ENCODE data around the gene KREMEN1.
"Not testable (repeated sequence)": the region's sequence is repeated elsewhere in the genome, so short reads cannot be mapped to it uniquely, and the experiment has no call there.

KREMEN1 gene

GRCh38 chr22:29074276-29074772, 1.5 kb downstream of the KREMEN1 start:
- Histone ChIP-seq H3K4me3 (ENCODE audit: low read length) (peak overlapping the region; percentile 71), H3K27me3 (ENCODE audit: insufficient read depth, low read length) (no peaks in the 10 kb centered on the region), H3K36me3 (ENCODE audit: insufficient read depth, low read length) (peaks cover 3% of the 10 kb centered on the region), H3K4me1 (ENCODE audit: insufficient read depth, low read length) (peaks cover 16% of the 10 kb centered on the region), H3K9me3 (ENCODE audit: low read length) (no peaks in the 10 kb centered on the region), H2AFZ (ENCODE audit: low read depth, low read length) (no peak overlapping the region)

GRCh38 chr22:29078036-29078868, 5.4 kb downstream of the KREMEN1 start:
- H3K9me3 ChIP-seq (ENCODE audit: low read length) = no peaks in the 10 kb centered on the region
- H3K4me3 ChIP-seq (ENCODE audit: low read length) = no peak overlapping the region
- no peaks in the 10 kb centered on the region for H3K27me3 ChIP-seq (ENCODE audit: insufficient read depth, low read length)
- peaks cover 3% of the 10 kb centered on the region for H3K36me3 ChIP-seq (ENCODE audit: insufficient read depth, low read length)
- no peak overlapping the region for H2AFZ ChIP-seq (ENCODE audit: low read depth, low read length)
- peaks cover 12% of the 10 kb centered on the region for H3K4me1 ChIP-seq (ENCODE audit: insufficient read depth, low read length)

DNA sequence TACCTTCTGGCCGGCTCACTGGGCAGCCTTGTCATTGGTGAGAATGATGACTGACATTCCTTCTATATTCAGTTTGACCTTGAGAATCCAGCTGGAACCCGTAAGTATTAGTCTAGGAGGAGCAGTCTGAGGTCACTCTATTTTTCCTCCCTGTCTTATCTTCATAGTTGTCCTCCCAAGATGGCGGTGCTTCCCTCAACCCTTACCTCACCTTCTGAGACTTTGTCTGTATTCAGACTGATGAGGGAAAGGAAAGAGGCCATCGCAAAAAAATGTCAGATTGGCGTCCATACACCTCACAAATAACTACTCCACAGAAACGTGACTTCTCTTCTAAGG, 6.0 kb downstream of the KREMEN1 start:
- Histone ChIP-seq H3K4me1 (ENCODE audit: insufficient read depth, low read length) (peaks cover 10% of the 10 kb centered on the region), H2AFZ (ENCODE audit: low read depth, low read length) (no peak overlapping the region)

GRCh38 chr22:29079218-29079901, 6.5 kb downstream of the KREMEN1 start:
- H3K9me3 ChIP-seq (ENCODE audit: low read length) = no peaks in the 10 kb centered on the region
- peaks cover 3% of the 10 kb centered on the region for H3K36me3 ChIP-seq (ENCODE audit: insufficient read depth, low read length)
- peaks cover 11% of the 10 kb centered on the region for H3K4me1 ChIP-seq (ENCODE audit: insufficient read depth, low read length)

More for the DNA sequence above, 6.0 kb downstream of the KREMEN1 start:
- Histone ChIP-seq H3K4me3 (ENCODE audit: low read length) (no peak overlapping the region), H3K36me3 (ENCODE audit: insufficient read depth, low read length) (peaks cover 3% of the 10 kb centered on the region), H3K27me3 (ENCODE audit: insufficient read depth, low read length) (no peaks in the 10 kb centered on the region), H3K9me3 (ENCODE audit: low read length) (no peaks in the 10 kb centered on the region)

GRCh38 chr22:29080106-29080975, 7.5 kb downstream of the KREMEN1 start:
- peaks cover 3% of the 10 kb centered on the region for H3K36me3 ChIP-seq (ENCODE audit: insufficient read depth, low read length)
- no peaks in the 10 kb centered on the region for H3K27me3 ChIP-seq (ENCODE audit: insufficient read depth, low read length)
- no peak overlapping the region for H3K4me3 ChIP-seq (ENCODE audit: low read length)
- no peak overlapping the region for H2AFZ ChIP-seq (ENCODE audit: low read depth, low read length)
- H3K9me3 ChIP-seq (ENCODE audit: low read length) = no peaks in the 10 kb centered on the region
- H3K4me1 ChIP-seq (ENCODE audit: insufficient read depth, low read length) = peaks cover 7% of the 10 kb centered on the region

More at GRCh38 chr22:29079218-29079901, 6.5 kb downstream of the KREMEN1 start:
- no peak overlapping the region for H2AFZ ChIP-seq (ENCODE audit: low read depth, low read length)
- no peaks in the 10 kb centered on the region for H3K27me3 ChIP-seq (ENCODE audit: insufficient read depth, low read length)
- no peak overlapping the region for H3K4me3 ChIP-seq (ENCODE audit: low read length)

- Histone ChIP-seq H3K4me1 (ENCODE audit: insufficient read depth, low read length) (peaks cover 7% of the 10 kb centered on the region), H2AFZ (ENCODE audit: low read depth, low read length) (no peak overlapping the region), H3K4me3 (ENCODE audit: low read length) (no peak overlapping the region), H3K36me3 (ENCODE audit: insufficient read depth, low read length) (peaks cover 7% of the 10 kb centered on the region), H3K27me3 (ENCODE audit: insufficient read depth, low read length) (no peaks in the 10 kb centered on the region), H3K9me3 (ENCODE audit: low read length) (no peaks in the 10 kb centered on the region)
These were observed 8.8 kb downstream of the KREMEN1 start for GRCh38 chr22:29081517-29082236.

GRCh38 chr22:29082826-29083545, 10.2 kb downstream of the KREMEN1 start:
- Histone ChIP-seq H2AFZ (ENCODE audit: low read depth, low read length) (no peak overlapping the region), H3K4me1 (ENCODE audit: insufficient read depth, low read length) (peaks cover 7% of the 10 kb centered on the region), H3K4me3 (ENCODE audit: low read length) (no peak overlapping the region), H3K9me3 (ENCODE audit: low read length) (no peaks in the 10 kb centered on the region), H3K27me3 (ENCODE audit: insufficient read depth, low read length) (no peaks in the 10 kb centered on the region), H3K36me3 (ENCODE audit: insufficient read depth, low read length) (peaks cover 7% of the 10 kb centered on the region)

DNA sequence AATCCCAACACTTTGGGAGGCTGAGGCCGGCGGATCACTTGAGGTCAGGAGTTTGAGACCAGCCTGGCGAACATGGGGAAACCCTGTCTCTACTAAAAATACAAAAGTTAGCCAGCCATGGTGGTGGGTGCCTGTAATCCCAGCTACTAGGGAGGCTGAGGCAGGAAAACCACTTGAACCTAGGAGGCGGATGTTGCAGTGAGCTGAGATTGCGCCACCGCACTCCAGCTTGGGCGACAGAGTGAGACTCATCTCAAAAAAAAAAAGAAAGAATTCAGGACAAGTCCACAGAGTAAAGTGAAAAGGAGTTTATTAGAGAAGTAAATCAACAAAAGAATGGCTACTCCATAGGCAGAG, 10.7 kb downstream of the KREMEN1 start:
- H3K4me1 ChIP-seq (ENCODE audit: insufficient read depth, low read length); H3K36me3 ChIP-seq (ENCODE audit: insufficient read depth, low read length); H3K4me3 ChIP-seq (ENCODE audit: low read length); H3K9me3 ChIP-seq (ENCODE audit: low read length); H2AFZ ChIP-seq (ENCODE audit: low read depth, low read length); H3K27me3 ChIP-seq (ENCODE audit: insufficient read depth, low read length): not testable (repeated sequence)

DNA sequence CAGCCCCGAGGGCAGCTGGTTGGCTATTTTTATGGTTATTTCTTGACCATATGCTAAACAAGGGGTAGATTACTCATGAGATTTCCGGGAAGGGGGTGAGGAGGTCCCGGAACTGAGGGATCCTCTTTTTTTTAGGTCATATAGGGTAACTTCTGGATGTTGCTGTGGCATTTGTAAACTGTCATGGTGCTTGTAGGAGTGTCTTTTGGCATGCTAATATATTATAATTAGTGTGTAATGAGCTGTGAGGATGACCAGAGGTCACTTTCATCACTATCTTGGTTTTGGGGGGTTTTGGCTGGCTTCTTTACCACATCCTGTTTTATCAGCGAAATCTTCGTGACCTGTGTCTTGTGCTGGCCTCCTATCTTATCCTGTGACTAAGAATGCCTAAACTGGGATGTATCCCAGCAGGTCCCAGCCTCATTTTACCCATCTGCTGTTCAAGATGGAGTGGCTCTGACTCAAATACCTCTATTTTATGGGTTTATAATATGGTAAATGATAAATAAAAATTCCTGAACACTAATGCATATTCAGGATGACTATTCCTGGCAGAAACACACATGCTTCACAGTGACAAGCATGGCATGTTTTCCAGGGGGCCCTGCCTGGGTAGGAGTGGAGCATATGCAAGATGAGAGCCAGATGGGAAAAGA, 11.2 kb downstream of the KREMEN1 start:
- Histone ChIP-seq H3K36me3 (ENCODE audit: insufficient read depth, low read length) (peaks cover 5% of the 10 kb centered on the region), H3K4me1 (ENCODE audit: insufficient read depth, low read length) (peaks cover 7% of the 10 kb centered on the region), H3K9me3 (ENCODE audit: low read length) (no peaks in the 10 kb centered on the region), H3K27me3 (ENCODE audit: insufficient read depth, low read length) (no peaks in the 10 kb centered on the region), H3K4me3 (ENCODE audit: low read length) (no peak overlapping the region), H2AFZ (ENCODE audit: low read depth, low read length) (no peak overlapping the region)

DNA sequence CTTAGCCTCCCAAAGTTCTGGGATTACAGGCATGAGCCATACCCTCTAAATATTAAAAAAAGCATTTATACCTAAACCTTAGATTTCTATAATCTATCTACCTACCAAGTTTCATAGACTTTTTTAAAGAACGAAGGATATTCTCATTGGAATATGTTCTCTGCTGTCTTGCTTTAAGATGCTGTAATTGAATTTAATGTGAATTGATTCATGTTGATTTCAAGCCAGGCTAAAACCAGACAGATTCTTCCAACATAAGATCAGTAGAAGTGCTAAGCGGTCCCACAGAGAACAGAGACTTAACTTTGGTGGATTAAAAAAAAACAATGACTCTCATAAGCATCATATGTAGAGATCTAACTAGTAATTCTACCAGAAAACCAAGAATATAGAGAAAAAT, 14.2 kb downstream of the KREMEN1 start:
- Histone ChIP-seq H3K9me3 (ENCODE audit: low read length) (no peaks in the 10 kb centered on the region), H3K4me3 (ENCODE audit: low read length) (no peak overlapping the region), H2AFZ (ENCODE audit: low read depth, low read length) (no peak overlapping the region), H3K4me1 (ENCODE audit: insufficient read depth, low read length) (peaks cover 7% of the 10 kb centered on the region), H3K36me3 (ENCODE audit: insufficient read depth, low read length) (peaks cover 4% of the 10 kb centered on the region), H3K27me3 (ENCODE audit: insufficient read depth, low read length) (no peaks in the 10 kb centered on the region)

DNA sequence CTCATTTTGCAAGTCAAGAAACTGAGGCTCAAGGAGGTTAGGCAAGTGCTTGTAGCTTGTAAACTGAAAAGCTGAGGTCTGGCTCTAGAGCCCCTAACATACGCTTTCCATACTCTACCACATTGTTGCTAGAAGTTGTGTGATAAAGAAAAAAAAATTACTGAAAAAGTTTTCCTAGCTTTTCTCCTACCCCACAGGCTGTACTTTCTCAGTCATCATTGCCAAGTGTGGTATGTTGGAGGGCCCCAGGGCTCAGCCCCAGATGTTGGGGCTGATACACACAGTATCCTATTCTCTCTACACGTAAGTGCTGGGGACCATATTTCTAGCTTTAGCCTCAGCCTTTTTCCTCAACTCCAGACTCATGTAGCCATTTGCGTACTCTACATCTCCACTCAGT, 16.0 kb downstream of the KREMEN1 start:
- H2AFZ ChIP-seq (ENCODE audit: low read depth, low read length) = no peak overlapping the region
- H3K36me3 ChIP-seq (ENCODE audit: insufficient read depth, low read length) = peaks cover 4% of the 10 kb centered on the region
- peaks cover 7% of the 10 kb centered on the region for H3K4me1 ChIP-seq (ENCODE audit: insufficient read depth, low read length)
- no peak overlapping the region for H3K4me3 ChIP-seq (ENCODE audit: low read length)
- H3K9me3 ChIP-seq (ENCODE audit: low read length) = no peaks in the 10 kb centered on the region
- H3K27me3 ChIP-seq (ENCODE audit: insufficient read depth, low read length) = no peaks in the 10 kb centered on the region

- H2AFZ ChIP-seq (ENCODE audit: low read depth, low read length) = no peak overlapping the region
- H3K4me3 ChIP-seq (ENCODE audit: low read length) = no peak overlapping the region
- H3K27me3 ChIP-seq (ENCODE audit: insufficient read depth, low read length) = no peaks in the 10 kb centered on the region
- H3K9me3 ChIP-seq (ENCODE audit: low read length) = no peaks in the 10 kb centered on the region
- peaks cover 4% of the 10 kb centered on the region for H3K36me3 ChIP-seq (ENCODE audit: insufficient read depth, low read length)
- H3K4me1 ChIP-seq (ENCODE audit: insufficient read depth, low read length) = peaks cover under 1% of the 10 kb centered on the region
These were observed 16.7 kb downstream of the KREMEN1 start for GRCh38 chr22:29089507-29089906.
